ENCODE data around the gene GPR68. TPM values are rescaled to one million over a fixed set of nuclear protein-coding genes. Genes with fewer than 3 reads are reported as not detected.

Gene GPR68
- total RNA-seq, 1 donor from 2014 or later: 0.58 TPM

- no peak for TF ChIP-seq CTCF (conservative IDR thresholded peaks at IDR 0.05)
- H3K4me3 Mint-ChIP-seq: no peak overlapping the region
- no peak for DNase-seq (ENCODE audit: extremely low spot score, unreplicated experiment)
- no peaks in the 10 kb centered on the region for H3K9me3 Mint-ChIP-seq
- H3K27ac Mint-ChIP-seq: no peak overlapping the region
- H3K36me3 Mint-ChIP-seq: peaks cover 7% of the 10 kb centered on the region
- peaks cover 14% of the 10 kb centered on the region for H3K4me1 Mint-ChIP-seq (ENCODE audit: unreplicated experiment)
- H3K27me3 Mint-ChIP-seq: no peaks in the 10 kb centered on the region
Observed at GRCh38 chr14:91284146-91284790, 39.8 kb upstream of the GPR68 start.

GRCh38 chr14:91283666-91284065 is 39.2 kb upstream of the GPR68 start:
- DNase-seq (ENCODE audit: extremely low spot score, unreplicated experiment): no peak
- Mint-ChIP-seq H3K4me3 (no peak overlapping the region), H3K36me3 (peaks cover 7% of the 10 kb centered on the region), H3K27ac (no peak overlapping the region), H3K9me3 (no peaks in the 10 kb centered on the region), H3K27me3 (no peaks in the 10 kb centered on the region), H3K4me1 (ENCODE audit: unreplicated experiment) (peaks cover 14% of the 10 kb centered on the region)
- no peak for TF ChIP-seq CTCF (conservative IDR thresholded peaks at IDR 0.05)

- Mint-ChIP-seq H3K27me3 (no peaks in the 10 kb centered on the region), H3K4me3 (no peak overlapping the region), H3K9me3 (no peaks in the 10 kb centered on the region), H3K27ac (no peak overlapping the region), H3K36me3 (peaks cover 7% of the 10 kb centered on the region), H3K4me1 (ENCODE audit: unreplicated experiment) (peaks cover 14% of the 10 kb centered on the region)
- no peak for DNase-seq (ENCODE audit: extremely low spot score, unreplicated experiment)
- no peak for TF ChIP-seq CTCF (conservative IDR thresholded peaks at IDR 0.05)
Observed at GRCh38 chr14:91282954-91283645, 38.6 kb upstream of the GPR68 start.

GRCh38 chr14:91281346-91281745 is 36.8 kb upstream of the GPR68 start:
- no peak overlapping the region for H3K4me3 Mint-ChIP-seq
- no peak overlapping the region for H3K27ac Mint-ChIP-seq
- peaks cover 7% of the 10 kb centered on the region for H3K36me3 Mint-ChIP-seq
- peaks cover 12% of the 10 kb centered on the region for H3K4me1 Mint-ChIP-seq (ENCODE audit: unreplicated experiment)
- no peak for DNase-seq (ENCODE audit: extremely low spot score, unreplicated experiment)
- H3K27me3 Mint-ChIP-seq: no peaks in the 10 kb centered on the region
- no peak for TF ChIP-seq CTCF (conservative IDR thresholded peaks at IDR 0.05)
- H3K9me3 Mint-ChIP-seq: no peaks in the 10 kb centered on the region

GRCh38 chr14:91280129-91280528 is 35.6 kb upstream of the GPR68 start:
- Mint-ChIP-seq H3K27ac (no peak overlapping the region), H3K36me3 (peaks cover 7% of the 10 kb centered on the region), H3K27me3 (no peaks in the 10 kb centered on the region), H3K4me3 (no peak overlapping the region), H3K4me1 (ENCODE audit: unreplicated experiment) (peaks cover 10% of the 10 kb centered on the region), H3K9me3 (no peaks in the 10 kb centered on the region)
- no peak for DNase-seq (ENCODE audit: extremely low spot score, unreplicated experiment)
- no peak for TF ChIP-seq CTCF (conservative IDR thresholded peaks at IDR 0.05)

Measured in type B pancreatic cell (in vitro differentiated cells).